Common myeloid progenitor, CD34-positive (primary cell): ENCODE measurements around the gene PCDH9.

Source experiments
- CTCF ChIA-PET: fragments of 350-600 bp; sonication (Branson Sonifier 250); formaldehyde crosslinking; loops from one replicate; lab custom pipeline; 2021; ENCODE audit warnings: antibody characterized with exemption; lab: Charles Lee
- POLR2A ChIA-PET: fragments of 350-600 bp; sonication (Branson Sonifier 250); formaldehyde crosslinking; loops from one replicate; lab custom pipeline; 2021; ENCODE audit warnings: antibody characterized with exemption; lab: Charles Lee
- DNase-seq, 3 donors: peaks; one replicate each; pipeline versions ENCODE4 v3.0.0 to v3.0.0-alpha.2; 2013
- H3K27ac ChIP-seq, 2 experiments: 1 replicate in 1 of 2; 2 replicates in 1 of 2; pipeline ENCODE4 v1.7.0; 2013; ENCODE audit warnings: inconsistent platforms in 2 of 2, low read length in 2 of 2, mild to moderate bottlenecking in 2 of 2, low read depth in 1 of 2, moderate library complexity in 1 of 2; ENCODE audit not compliant: severe bottlenecking in 2 of 2, insufficient read depth in 1 of 2, poor library complexity in 1 of 2
- H3K27me3 ChIP-seq, 5 experiments: replicated peaks in 2 of 5; 1 replicate in 3 of 5; 2 replicates in 2 of 5; pipeline versions ENCODE4 v1.6.1 to v1.7.0; 2013; ENCODE audit warnings: low read length in 4 of 5, mild to moderate bottlenecking in 2 of 5, moderate library complexity in 2 of 5, inconsistent platforms in 1 of 5; ENCODE audit not compliant: insufficient read depth in 5 of 5, control insufficient read depth in 4 of 5
- H3K36me3 ChIP-seq, 4 experiments: 1 replicate in 2 of 4; 2 replicates in 2 of 4; pipeline versions ENCODE4 v1.6.1 to v1.7.0; 2013; ENCODE audit warnings: low read length in 3 of 4, control low read depth in 1 of 4, mild to moderate bottlenecking in 1 of 4; ENCODE audit not compliant: control insufficient read depth in 4 of 4, insufficient read depth in 4 of 4
- H3K4me1 ChIP-seq, 4 experiments: 1 replicate in 3 of 4; 2 replicates in 1 of 4; pipeline versions ENCODE4 v1.6.1 to v1.7.1; 2013; ENCODE audit warnings: low read length in 3 of 4, mild to moderate bottlenecking in 3 of 4, control low read depth in 1 of 4, inconsistent platforms in 1 of 4, moderate library complexity in 1 of 4; ENCODE audit not compliant: control insufficient read depth in 4 of 4, insufficient read depth in 4 of 4; ENCODE audit errors: control extremely low read depth in 1 of 4
- H3K4me3 ChIP-seq, 7 experiments: 1 replicate in 4 of 7; 2 replicates in 3 of 7; pipeline versions ENCODE4 v1.5.1 to v1.7.0; 2013; ENCODE audit warnings: mild to moderate bottlenecking in 7 of 7, low read length in 6 of 7, moderate library complexity in 6 of 7, inconsistent platforms in 2 of 7, low read depth in 2 of 7, control low read depth in 1 of 7; ENCODE audit not compliant: insufficient read depth in 4 of 7, control insufficient read depth in 1 of 7; ENCODE audit errors: extremely low read depth in 1 of 7
- H3K9me3 ChIP-seq, 5 experiments: 1 replicate in 4 of 5; 2 replicates in 1 of 5; pipeline versions ENCODE4 v1.6.1 to v1.7.1; 2013; ENCODE audit warnings: low read length in 4 of 5, mild to moderate bottlenecking in 2 of 5, inconsistent platforms in 1 of 5, low read depth in 1 of 5, moderate library complexity in 1 of 5; ENCODE audit not compliant: control insufficient read depth in 4 of 5, insufficient read depth in 2 of 5; ENCODE audit errors: control extremely low read depth in 1 of 5
- WGBS: methylation state at CpG from one replicate; pipeline ENCODE4 v1.1.5; 2013; ENCODE audit not compliant: insufficient coverage; 5-methylcytosine and 5-hydroxymethylcytosine counted together

Gene PCDH9

GRCh38 chr13:66399873-66400272 lies 830.3 kb downstream of the PCDH9 start:
- no peaks in the 10 kb centered on the region for H3K27me3 ChIP-seq
- H3K36me3 ChIP-seq: no peaks in the 10 kb centered on the region
- H3K4me3 ChIP-seq: no peak overlapping the region
- peaks cover 0 to 3% (median 0%) of the 10 kb centered on the region in 5 experiments for H3K9me3 ChIP-seq
- H3K4me1 ChIP-seq: no peaks in the 10 kb centered on the region
- CTCF ChIA-PET: no interaction called here
- WGBS: 100% methylated on average over 1 of the region's 1 CpG
- no peak for DNase-seq
- no peak overlapping the region for H3K27ac ChIP-seq
- POLR2A ChIA-PET: no interaction called here

DNA sequence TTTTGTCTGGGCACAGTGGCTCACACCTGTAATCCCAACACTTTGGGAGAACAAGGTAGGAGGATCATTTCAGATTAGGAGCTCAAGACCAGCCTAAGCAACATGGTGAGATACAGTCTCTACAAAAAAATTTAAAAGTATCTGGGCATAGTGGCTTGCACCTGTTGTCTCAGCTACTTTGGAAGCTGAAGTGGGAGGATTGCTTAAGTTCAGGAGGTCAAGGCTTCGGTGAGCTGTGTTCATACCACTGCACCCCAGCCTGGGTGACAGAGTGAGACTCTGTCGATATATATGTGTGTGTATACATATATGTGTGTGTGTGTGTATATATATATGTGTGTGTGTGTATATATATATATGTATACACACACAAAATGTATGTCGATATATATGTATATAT lies 833.0 kb downstream of the PCDH9 start:
- no peak for DNase-seq
- Histone ChIP-seq H3K27me3 (no peaks in the 10 kb centered on the region), H3K27ac (no peak overlapping the region), H3K36me3 (no peaks in the 10 kb centered on the region), H3K4me1 (no peaks in the 10 kb centered on the region), H3K4me3 (no peak overlapping the region), H3K9me3 (peaks cover 0 to 3% (median 0%) of the 10 kb centered on the region in 5 experiments)
- ChIA-PET POLR2A (no interaction called here), CTCF (no interaction called here)
- WGBS: no CpG with 5 or more reads among the region's 3 CpGs

DNA sequence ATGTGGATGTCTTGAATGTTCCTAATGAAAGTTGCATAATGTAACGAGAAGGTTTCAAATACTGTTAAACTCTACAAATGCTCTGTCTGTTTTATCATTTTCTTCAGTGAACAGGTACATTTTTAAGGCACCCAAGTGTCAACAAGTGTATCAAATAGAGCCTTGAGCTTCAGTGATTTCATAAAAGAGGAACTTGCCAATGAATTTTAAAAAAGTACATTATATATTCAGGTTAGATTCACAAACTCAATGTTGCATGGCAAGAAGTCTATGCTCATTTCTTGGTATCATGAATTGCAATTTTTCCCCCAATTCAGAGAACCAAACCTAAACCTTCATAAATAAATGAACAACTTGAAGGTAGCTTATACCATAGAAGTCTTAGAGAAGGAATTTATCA lies 838.8 kb downstream of the PCDH9 start:
- WGBS: no CpG with 5 or more reads among the region's 1 CpG
- Histone ChIP-seq H3K4me1 (no peaks in the 10 kb centered on the region), H3K36me3 (no peaks in the 10 kb centered on the region), H3K4me3 (no peak overlapping the region), H3K9me3 (no peaks in the 10 kb centered on the region), H3K27ac (no peak overlapping the region), H3K27me3 (no peaks in the 10 kb centered on the region)
- ChIA-PET CTCF (no interaction called here), POLR2A (no interaction called here)
- no peak for DNase-seq

DNA sequence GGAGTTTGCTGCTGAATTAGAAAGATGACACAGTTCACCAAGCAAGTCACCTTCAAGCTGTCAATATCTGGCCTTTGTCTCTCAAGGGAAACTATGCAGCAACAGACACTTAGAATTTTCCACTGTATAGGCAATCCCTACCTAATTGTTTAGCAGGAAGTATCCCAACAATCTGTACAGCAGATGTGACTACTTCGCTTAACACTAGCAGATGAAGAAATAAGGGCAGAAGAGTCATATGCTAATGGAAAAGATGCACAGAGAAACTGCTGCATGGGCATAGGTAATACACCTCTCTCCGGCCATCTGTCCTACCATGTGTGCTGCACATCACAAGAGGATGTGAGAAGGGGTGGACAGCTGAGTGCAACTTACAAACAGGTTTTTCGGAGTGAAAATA lies 851.2 kb downstream of the PCDH9 start:
- 86% methylated on average over 1 of the region's 3 CpGs for WGBS
- CTCF ChIA-PET: no interaction called here
- Histone ChIP-seq H3K27ac (no peak overlapping the region), H3K9me3 (no peaks in the 10 kb centered on the region), H3K4me1 (no peaks in the 10 kb centered on the region), H3K36me3 (no peaks in the 10 kb centered on the region), H3K27me3 (no peaks in the 10 kb centered on the region), H3K4me3 (no peak overlapping the region)
- DNase-seq: no peak
- POLR2A ChIA-PET: no interaction called here

GRCh38 chr13:66377569-66377968 lies 852.6 kb downstream of the PCDH9 start:
- no peak overlapping the region for H3K27ac ChIP-seq
- CTCF ChIA-PET: no interaction called here
- no peaks in the 10 kb centered on the region for H3K4me1 ChIP-seq
- 22% methylated on average over 1 of the region's 2 CpGs for WGBS
- H3K9me3 ChIP-seq: no peaks in the 10 kb centered on the region
- no peaks in the 10 kb centered on the region for H3K36me3 ChIP-seq
- DNase-seq: no peak
- no peaks in the 10 kb centered on the region for H3K27me3 ChIP-seq
- POLR2A ChIA-PET: no interaction called here
- no peak overlapping the region for H3K4me3 ChIP-seq

DNA sequence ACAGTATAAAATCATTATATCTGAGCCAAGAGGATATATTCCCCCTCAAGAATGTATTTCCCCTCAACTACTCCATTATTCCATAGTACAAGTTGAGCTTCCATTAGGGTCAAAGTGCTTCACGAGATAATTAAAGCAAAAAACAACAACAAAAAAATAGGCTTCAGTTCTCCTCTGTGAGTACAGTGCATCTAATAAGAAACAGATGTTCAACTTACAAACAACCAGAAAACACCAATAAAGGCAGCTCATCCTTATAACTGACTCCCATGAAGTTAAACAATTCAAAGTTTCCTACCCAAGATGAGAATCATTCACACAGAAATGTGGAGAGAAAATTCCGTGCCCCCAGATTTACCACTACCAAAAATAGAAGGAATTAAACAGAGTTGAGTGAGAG lies 854.4 kb downstream of the PCDH9 start:
- no peaks in the 10 kb centered on the region for H3K9me3 ChIP-seq
- ChIA-PET CTCF (no interaction called here), POLR2A (no interaction called here)
- no peaks in the 10 kb centered on the region for H3K27me3 ChIP-seq
- H3K4me3 ChIP-seq: no peak overlapping the region
- no peaks in the 10 kb centered on the region for H3K4me1 ChIP-seq
- H3K36me3 ChIP-seq: no peaks in the 10 kb centered on the region
- DNase-seq: no peak
- H3K27ac ChIP-seq: no peak overlapping the region
- no CpG with 5 or more reads among the region's 2 CpGs for WGBS

- WGBS: no CpG with 5 or more reads among the region's 1 CpG
- ChIA-PET CTCF (no interaction called here), POLR2A (no interaction called here)
- H3K27ac ChIP-seq: no peak overlapping the region
- no peaks in the 10 kb centered on the region for H3K4me1 ChIP-seq
- no peak overlapping the region for H3K4me3 ChIP-seq
- no peaks in the 10 kb centered on the region for H3K27me3 ChIP-seq
- H3K9me3 ChIP-seq: no peaks in the 10 kb centered on the region
- no peaks in the 10 kb centered on the region for H3K36me3 ChIP-seq
- DNase-seq: no peak
Measured at GRCh38 chr13:66369666-66370065, 860.5 kb downstream of the PCDH9 start.
